HG02763 (cell line): ENCODE measurements around the gene FAM8A1.

Experiments used
- ATAC-seq: cut with Tn5 transposase; IDR thresholded peaks from one replicate; pipeline ENCODE4 v1.9.1; 2021; ENCODE audit warnings: mild to moderate bottlenecking, moderate library complexity; ENCODE audit not compliant: unreplicated experiment

Gene FAM8A1

DNA sequence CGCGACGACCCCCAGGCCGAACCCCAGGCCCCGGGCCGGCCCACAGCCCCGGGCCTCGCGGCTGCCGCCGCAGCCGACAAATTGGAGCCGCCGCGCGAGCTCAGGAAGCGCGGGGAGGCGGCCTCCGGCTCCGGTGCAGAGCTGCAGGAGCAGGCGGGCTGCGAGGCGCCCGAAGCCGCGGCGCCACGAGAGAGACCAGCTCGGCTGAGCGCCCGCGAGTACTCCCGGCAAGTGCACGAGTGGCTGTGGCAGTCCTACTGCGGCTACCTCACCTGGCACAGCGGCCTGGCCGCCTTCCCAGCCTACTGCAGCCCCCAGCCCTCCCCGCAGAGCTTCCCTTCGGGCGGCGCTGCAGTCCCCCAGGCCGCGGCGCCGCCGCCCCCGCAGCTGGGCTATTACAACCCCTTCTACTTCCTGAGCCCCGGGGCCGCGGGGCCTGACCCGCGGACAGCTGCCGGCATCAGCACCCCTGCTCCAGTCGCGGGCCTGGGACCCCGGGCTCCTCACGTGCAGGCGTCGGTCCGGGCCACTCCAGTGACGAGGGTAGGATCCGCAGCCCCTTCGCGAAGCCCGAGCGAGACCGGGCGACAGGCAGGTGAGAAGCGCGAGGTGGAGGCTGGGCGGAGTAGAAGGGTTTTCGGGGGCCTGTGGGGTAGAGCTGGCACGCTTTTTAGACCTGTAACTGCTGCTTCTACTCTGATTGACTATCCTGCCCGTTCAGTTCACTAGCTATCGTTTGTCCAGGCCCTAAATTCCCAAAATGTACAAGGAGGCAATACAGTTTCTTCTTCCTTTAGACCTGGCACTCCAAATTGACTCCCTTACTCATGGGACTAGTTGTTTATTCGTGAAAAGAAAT is 654 bp downstream of the FAM8A1 start:
- ATAC-seq = peak; percentile 43

DNA sequence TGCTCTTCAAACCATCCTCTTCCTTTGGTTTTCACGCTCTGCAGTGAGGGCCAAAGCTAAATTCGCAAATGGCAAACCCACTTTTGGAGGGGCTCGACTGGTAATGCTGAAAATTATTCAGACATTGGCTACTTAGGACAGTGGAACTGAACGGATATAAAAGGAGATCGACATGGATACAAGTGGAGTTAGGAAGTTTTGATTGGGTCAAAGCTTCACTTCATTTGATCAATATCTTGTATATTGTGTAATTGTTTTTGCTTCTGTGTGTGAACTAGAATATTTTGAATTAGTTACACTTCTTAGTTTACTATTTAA is 1.2 kb downstream of the FAM8A1 start:
- ATAC-seq = no peak

DNA sequence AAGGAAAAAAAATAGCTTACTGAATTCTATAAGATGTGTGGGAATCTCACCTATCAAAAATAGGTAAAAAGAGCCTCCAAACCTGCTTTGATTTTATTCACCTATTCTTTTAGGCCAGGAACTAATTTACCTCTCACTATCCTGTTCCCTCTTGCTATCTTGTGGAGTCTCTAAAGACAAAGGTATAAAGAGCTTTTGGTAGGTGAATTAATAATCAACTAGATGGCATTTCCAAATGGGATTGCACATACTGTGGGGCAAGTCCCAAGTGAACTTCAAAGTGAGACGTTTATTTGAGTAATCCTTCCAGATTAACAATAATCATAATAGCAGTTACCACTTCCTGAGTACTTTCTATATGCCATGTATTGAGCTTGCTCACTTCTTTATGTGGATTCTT is 2.8 kb downstream of the FAM8A1 start:
- ATAC-seq = no peak

DNA sequence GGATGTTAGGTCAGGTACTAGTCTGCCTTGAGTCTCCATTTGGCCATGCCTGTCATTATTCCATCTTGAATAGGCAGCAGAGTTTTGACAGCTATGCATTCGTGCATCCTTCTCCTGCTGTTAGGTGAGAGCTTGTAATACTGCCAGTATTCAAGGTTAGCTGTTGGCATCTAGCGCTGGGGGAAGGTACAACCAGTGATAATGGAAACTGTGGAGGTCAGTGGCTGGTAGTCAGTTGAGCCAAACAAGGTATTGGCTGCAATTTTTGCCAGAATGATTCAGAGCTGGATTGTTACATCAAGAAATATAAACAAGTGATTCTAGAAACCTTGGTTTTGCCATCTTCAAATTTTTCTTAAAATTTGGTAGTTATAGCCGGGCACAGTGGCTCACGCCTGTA is 6.5 kb downstream of the FAM8A1 start:
- ATAC-seq = no peak

DNA sequence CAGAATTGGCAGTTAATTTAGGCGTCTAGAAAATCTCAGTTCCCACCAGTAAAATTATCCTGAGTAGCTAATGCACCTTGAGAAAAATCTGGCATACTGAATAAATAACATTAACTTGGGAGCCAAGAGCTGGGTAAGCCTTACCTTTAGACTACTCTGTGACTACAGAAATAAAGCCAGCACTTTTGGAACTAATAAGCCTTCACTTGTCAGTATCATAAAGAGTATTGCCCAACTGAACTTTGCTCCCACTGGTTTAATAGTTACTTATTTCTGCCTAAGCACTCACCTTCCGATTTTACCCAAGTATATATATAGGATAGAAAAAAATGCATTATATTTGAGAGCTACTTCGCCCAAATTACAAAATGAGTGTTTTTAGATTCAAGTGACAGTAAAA is 10.7 kb downstream of the FAM8A1 start:
- no peak for ATAC-seq

DNA sequence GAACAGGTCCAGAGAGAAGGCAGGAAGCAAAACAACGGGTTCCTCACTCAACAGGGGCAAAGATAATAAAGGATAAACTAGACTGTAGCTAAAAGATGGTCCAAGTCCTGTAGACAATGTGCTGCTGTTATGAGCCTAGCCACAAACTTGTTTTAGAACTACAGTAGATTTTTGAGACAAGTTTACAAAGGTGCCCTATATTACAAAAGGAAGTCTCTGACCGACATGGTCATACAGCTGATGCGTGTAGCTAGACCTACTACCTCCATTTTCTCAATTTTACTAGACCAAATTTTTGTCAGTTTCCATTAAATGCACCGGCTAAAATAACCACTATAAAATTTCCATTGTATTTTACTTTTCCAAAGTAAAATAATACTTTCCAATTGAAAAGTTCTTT is 11.9 kb downstream of the FAM8A1 start:
- ATAC-seq = no peak

DNA sequence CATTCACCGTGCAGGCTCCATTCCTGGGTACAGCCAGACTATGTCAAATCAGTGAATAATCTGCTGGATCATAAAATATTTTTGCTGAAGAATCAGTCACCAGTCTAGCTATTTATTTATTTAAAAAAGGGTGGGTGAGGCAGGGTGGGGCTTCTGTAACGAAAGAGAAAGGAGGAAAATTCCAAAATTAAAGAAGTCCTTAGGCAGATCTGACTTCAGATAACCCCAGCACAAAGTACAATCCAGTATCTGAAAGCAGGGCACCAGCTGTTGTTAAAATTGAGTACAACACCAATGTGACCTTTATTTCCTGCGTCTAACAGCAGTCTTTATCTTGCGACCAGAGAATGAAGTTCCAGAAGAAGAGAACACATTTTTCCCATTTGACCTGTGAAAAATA is 15.7 kb downstream of the FAM8A1 start:
- ATAC-seq = no peak

DNA sequence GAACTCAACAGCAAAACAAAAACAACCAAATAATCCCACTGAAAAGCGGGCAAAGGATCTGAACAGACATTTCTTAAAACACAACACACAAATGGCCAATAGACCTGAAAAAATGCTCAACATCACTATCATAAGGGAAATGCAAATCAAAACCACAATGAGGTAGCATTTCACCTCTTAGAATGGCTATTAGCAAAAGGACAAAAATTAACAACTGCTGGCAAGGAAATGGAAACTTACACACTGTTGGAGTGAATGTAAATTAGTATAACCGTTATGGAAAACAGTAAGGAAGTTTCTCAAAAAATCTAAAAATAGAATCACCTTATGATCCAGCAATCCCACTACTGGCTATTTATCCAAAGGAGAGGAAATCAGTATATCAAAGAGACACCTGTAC is 20.9 kb downstream of the FAM8A1 start:
- peak; percentile 72 for ATAC-seq

DNA sequence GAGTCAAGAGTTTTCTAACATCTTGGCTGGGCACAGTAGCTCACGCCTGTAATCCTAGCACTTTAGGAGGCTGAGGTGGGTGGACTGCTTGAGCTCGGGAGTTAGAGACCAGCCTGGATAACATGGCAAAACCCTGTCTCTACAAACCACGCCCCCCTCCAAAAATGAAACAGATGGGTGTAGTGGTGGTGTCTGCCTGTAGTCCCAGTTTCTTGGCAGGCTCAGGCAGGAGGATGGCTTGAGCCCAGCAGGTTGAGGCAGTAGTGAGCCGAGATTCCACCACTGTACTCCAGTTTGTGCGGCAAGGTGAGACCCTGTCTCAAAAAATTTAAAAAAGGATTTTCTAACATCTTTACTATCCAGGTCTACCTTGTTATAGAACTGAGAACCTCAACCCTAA is 22.0 kb downstream of the FAM8A1 start:
- no peak for ATAC-seq

DNA sequence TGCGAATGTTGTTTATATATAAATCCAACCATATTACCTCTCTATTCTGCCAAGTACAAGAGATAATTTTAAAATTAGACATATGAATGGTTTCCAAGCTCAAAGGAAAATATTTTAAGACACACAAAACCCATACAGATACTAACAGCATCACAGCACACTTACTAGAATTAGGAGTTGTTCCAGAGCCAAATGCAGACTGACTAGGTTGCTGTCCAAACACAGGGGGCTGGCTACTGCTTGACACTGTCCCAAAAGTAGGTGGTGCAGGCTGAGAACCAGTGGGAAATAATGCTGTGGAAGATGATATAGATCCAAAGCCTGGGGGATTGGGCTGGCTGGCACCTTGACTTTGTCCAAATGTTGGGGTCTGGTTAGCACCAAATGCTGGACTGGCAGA is 24.3 kb downstream of the FAM8A1 start:
- no peak for ATAC-seq

DNA sequence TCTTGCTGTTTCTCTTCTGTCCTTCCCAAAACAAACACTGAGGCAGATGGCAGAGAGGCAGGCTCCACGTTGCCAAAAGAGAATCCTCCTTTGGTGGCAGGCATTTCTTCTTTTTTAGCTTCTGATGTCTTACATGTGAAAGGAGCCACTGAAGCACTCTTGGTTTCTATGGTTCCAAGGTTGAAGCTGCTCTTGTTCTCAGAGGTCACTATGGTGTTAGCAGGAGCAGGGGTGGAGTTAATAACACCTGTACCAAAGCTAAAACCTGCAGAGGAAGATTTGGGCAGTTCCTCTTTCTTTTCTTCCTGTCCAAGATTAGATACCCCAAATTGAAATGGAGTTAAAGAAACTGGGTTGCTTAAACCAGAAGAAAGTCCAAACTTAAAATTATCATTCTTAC is 28.8 kb downstream of the FAM8A1 start:
- no peak for ATAC-seq

DNA sequence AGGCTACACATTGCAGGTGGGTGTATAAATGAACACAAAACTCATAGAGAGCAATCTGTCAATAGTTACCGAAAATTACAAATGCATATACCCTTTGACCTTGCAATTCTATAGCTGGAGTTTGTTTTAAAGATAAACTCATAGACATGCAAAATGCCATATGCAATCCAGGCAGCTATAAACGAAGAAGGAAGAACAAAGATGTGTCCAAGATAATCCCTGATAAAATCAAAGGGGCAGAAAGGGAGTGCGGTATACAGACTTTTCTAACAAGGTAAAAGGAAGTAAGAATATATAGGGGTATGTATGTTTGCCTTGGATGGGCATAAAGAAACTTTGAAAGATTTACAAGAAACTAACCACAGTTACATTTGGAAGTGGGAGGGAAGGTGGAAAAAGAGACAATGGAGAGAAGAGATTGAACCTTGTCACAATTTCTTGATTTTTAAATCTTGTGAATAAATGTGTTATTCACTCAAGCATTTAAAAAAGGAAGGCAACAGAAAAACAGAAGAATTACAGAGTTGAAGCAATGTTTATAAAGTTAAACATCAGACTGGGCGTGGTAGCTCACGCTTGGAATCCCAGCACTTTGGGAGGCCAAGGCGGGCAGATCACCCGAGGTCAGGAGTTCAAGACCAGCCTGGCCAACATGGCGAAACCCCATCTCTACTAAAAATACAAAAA is 29.9 kb downstream of the FAM8A1 start:
- ATAC-seq = no peak

DNA sequence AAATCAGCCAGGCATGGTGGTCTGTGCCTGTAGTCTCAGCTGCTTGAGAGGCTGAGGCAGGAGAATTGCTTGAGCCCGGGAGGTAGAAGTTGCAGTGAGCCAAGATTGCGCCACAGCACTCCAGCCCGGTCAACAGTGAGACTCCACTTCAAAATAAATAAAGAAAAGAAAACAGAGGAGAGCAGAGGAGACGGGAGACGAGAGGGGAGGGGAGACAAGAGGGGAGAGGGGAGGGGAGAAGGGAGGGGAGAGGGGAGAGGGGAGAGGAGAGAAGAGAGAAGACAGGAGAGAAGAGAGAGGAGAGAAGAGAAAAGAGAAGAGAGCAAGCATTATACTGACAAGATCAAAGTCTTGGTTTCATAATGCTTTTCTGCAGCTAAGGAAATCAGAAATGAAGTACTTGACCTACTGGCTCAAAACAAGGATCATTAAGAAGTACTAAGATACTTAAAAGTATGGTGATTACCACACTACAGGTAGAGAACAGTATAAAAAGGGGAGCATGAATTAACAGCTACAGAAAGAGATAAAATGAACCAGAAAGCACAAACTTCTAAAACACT is 30.5 kb downstream of the FAM8A1 start:
- ATAC-seq = no peak

DNA sequence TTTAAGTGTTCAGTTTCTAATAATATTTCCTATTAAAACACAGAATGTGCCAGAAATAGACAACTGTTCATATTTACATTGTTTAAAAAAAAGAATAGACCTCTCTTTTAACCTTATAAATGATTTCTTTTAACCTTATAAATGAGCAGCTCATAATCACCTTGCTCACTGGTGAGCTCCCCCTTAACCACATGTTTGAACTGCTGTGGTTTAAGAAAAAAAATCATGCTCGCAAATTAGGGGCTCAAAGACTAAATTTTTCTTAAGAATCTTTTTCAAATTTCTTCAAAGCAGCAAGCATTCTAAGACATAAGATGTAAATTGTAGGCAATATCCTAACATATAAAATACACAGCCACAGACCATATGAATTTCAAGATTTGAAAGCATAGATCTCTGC is 32.8 kb downstream of the FAM8A1 start:
- no peak for ATAC-seq

DNA sequence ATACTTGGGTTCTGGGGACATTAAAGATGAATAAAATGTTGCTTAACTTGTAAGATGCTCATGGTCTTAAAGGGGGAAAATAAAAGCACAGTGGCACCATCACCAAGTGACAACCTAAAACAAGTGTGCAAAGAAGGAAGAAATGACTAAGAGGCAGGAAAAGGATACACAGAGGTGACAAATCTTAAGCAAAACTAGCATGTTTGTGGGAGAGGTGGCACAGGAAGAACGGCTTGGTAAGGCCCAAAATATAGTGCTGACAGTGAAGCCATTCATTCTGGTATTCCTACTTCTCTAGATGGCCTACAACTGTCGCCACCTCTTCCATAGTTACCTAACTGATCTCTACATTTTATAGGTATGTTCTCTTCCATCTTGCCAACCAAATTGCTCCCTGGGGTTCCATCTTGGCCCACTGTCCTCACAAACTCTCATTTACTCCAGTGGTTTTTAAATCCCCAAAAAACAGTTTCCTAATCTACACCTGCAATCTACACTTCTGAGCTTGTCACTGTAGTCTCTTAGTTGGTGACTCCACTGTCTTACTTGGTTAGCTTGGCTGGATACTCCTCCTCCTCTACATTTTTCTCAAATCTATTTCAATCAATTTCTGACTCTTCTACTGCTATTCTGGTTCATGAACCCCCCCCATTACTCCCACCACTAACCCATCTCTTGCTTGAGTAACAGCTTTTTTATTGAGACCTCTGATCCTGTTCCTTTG is 33.5 kb downstream of the FAM8A1 start:
- no peak for ATAC-seq

DNA sequence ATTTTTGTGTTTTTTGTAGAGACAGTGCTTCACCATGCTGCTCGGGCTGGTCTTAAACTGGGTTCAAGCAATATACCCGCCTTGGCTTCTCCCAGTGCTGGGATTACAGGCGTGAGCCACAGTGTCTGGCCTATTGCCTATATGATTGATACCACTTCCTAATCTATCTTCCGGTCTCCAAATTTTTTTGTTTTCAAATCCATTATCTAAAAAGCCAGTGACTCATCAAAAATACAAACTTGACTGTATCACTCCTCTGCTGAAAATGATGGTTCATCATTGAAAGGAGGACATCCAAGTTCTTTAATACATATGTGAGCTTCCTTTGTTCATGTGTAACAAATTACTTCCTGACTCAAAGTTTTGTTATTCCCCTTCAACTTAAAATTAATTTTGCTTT is 35.5 kb downstream of the FAM8A1 start:
- ATAC-seq = no peak

DNA sequence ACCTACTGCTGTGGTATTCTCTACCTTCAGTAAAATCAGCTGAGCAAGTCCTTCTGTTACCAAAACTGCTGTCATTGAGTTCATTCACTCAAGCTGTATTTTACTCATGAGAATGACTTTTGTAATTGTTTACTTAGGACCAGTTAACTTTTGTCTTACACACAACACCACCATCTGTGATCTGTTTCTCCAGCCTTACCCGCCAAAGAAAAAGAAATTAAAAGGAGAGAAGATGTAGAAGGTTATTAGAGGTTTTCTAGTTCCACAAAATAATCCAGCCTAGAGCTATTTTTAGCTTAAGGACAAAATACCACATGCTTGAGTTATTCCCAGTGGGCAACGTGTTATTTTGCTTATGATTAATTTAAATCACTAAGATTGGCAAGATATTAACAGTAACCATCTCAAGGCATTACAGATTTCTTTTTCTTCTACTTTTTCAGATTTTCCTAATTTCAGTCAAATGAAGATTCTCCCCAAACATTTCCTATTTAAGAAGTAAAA is 38.2 kb downstream of the FAM8A1 start:
- no peak for ATAC-seq

DNA sequence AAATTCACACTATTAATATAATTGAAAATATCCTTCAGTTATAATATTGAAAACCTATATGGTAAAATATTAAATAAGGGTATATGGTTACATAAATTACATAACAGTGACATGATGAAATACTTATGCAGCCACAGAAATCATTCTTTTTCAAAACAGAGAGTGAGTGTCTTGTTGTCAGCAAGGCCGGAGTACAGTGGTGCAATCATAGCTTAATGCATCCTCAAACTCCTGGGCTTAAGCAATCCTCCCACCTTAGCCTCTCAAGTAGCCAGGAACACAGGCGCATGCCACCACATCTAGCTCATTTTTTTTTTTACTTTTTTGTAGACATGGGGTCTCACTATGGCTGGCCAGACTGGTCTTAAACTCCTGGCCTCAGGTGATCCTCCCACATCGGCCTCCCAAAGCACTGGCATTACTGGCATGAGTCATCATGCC is 40.4 kb downstream of the FAM8A1 start:
- no peak for ATAC-seq

DNA sequence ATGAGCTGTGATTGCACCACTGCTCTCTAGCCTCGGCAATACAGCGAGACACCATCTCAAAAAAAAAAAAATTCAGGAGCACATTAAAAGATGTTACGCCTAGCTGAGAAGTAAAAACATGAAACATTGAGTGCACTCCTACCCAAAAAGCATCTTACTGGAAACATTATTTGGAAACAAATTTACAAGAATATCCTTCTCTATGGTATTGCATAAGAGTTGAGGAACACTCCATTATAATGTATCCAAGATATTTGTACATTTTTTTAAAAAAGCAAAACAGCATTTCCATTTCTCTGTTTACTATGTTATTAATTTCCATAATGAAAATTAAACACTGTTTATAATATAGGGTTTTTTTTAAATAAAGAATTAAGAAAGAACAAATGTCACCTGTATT is 48.6 kb downstream of the FAM8A1 start:
- ATAC-seq = no peak

DNA sequence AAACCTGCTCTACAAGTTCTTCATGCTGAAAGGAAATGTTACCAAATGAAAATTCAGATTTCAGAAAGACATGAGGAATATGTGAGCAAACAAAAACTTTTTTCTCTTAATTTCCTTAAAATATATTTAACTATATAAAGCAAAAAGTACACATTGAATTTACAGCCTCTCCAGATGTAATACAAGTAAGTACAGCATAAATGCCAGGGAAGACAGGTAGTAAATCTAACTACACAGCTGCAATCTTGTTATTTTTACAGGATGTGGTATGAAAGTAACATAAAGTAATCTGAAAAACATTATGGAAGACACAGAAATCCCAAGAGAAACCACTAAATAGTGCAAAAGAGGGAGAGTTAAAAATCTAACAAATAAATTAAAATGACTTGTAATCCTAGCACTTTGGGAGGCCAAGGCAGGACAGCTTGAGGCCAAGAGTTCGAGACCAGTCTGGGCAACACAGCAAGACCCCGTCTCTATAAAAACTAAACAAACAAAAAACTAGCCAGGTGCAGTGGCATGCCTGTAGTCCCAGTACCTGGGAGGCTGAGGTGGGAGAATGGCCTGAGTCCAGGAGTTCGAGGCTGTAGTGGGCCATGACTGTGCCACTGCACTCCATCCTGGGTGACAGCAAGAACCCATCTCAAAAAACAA is 50.7 kb downstream of the FAM8A1 start:
- no peak for ATAC-seq
